ENCODE data around the gene EGR4.
"Not testable (repeated sequence)": the region's sequence is repeated elsewhere in the genome, so short reads cannot be mapped to it uniquely, and the experiment has no call there.

The EGR4 gene

GRCh38 chr2:73263540-73264331 is 29.6 kb downstream of the EGR4 start:
- no peak for DNase-seq (ENCODE audit: low spot score)

GRCh38 chr2:73262691-73263429 is 30.5 kb downstream of the EGR4 start:
- not testable (repeated sequence) for DNase-seq (ENCODE audit: low spot score)

GRCh38 chr2:73262108-73262651 is 31.2 kb downstream of the EGR4 start:
- no peak for DNase-seq (ENCODE audit: low spot score)

DNA sequence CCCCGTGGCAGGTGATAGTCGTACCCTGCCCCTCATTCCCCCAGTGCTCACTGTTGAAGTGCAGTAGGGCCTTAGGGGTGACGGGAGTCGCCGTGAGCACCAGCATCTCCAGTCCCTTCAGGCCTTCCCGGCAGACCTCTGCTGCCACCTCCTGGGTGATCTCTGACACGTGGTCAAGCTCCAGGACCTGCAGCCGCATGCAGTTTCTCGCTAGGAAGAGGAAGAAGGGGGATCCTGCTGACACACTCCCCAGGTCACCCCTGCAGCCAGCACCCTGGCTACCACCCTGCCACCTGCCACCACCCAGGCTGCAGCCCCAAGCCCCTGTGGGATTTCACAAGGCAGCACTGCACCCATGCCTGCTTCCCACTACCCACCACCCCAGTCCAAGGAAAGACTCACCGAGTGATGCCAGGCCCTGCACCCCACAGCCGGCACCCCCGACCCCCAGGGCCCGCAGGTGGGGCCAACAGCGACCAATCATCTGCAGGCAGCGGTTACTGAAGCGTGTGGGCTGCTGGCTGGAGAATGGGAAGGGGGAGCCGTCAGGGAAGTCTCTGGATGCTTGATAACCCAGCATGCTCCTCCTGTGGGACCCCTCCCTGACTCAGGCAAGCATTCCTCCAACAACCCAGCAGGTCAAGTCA is 32.9 kb downstream of the EGR4 start:
- DNase-seq (ENCODE audit: low spot score): peak; percentile 22

GRCh38 chr2:73259704-73260337 is 33.5 kb downstream of the EGR4 start:
- no peak for DNase-seq (ENCODE audit: low spot score)

GRCh38 chr2:73259276-73259675 is 34.1 kb downstream of the EGR4 start:
- no peak for DNase-seq (ENCODE audit: low spot score)

- no peak for DNase-seq (ENCODE audit: low spot score)
These were observed 34.5 kb downstream of the EGR4 start for GRCh38 chr2:73258913-73259215.

GRCh38 chr2:73258186-73258912 is 35.0 kb downstream of the EGR4 start:
- DNase-seq (ENCODE audit: low spot score): no peak

GRCh38 chr2:73257425-73258125 is 35.8 kb downstream of the EGR4 start:
- DNase-seq (ENCODE audit: low spot score): no peak

DNA sequence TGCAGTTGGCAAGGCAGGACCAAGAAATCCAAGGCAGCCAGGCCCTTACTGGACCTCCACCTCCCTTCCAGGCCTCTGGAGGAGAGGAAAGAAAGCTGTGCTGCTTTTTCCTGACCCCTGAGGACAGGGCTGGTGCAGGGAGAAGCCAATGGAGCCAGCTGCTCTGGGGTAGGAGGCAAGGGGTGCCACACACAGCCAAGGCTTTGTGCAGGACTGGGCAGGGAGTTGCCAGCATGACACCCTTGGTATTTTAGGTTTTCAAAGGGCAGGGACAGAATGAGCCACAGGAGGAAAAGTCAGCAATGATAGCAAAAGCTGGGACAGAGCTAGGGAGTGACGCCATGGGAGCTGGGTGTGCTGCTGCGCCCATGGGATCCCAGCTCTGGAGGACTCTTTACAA is 36.3 kb downstream of the EGR4 start:
- DNase-seq (ENCODE audit: low spot score): no peak

DNA sequence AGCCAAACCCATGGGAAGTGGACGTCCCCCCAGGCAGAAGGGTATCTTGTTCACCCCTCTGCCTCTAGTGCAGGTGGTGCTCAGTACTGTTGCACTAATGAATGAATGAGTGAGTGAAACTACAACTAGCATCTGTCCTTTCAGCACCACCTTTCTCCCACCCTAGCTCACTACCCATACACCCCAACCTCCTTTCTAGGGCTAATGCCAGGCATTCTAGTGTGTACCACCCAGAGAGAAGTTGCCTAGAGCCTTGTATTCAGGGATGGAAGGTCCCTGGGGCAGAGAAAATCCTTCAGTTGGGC is 36.8 kb downstream of the EGR4 start:
- no peak for DNase-seq (ENCODE audit: low spot score)

GRCh38 chr2:73255907-73256617 is 37.3 kb downstream of the EGR4 start:
- DNase-seq (ENCODE audit: low spot score): no peak

GRCh38 chr2:73255007-73255644 is 38.2 kb downstream of the EGR4 start:
- DNase-seq (ENCODE audit: low spot score): no peak

- DNase-seq (ENCODE audit: low spot score): no peak
These were observed 38.9 kb downstream of the EGR4 start for GRCh38 chr2:73254343-73255006.

DNA sequence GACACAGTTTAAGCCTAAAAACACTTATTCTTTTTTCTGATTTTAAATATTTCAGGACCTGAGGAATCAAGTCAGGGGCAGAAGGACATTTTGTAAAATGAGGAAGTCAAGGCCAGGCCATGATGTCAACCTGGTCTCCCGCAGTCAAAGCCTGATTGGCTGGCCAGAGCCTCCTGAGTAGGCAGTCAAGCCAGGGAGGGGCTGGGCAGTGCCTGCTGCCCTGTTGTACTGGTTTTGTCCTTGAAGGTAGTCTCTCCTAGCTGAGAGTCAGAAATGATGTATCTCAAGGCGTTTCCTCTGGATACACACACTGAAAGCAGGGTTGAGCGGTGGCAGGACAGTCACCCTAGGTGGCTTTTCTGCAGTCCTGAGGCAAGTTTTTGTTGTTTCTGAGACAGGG is 39.4 kb downstream of the EGR4 start:
- DNase-seq (ENCODE audit: low spot score): no peak

DNA sequence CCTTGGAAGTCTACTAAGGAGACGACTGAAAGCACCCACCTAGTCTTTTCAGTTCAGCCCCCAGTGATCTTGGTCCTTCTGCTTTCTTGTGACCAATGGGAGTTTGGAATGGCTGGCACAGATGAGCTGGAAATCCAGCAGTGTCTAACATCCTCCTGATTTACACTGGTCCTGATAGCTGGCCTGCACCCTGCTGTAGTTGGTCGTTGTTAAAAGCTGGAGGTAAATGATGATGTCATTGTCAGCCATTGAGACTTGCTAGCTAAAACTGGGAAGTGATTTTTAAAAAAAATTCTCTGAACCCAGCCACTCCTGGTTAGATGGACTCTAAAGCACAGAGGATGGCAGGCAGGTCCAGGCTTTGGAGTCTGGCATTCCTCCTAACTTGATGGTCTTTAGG is 39.9 kb downstream of the EGR4 start:
- DNase-seq (ENCODE audit: low spot score): no peak

DNA sequence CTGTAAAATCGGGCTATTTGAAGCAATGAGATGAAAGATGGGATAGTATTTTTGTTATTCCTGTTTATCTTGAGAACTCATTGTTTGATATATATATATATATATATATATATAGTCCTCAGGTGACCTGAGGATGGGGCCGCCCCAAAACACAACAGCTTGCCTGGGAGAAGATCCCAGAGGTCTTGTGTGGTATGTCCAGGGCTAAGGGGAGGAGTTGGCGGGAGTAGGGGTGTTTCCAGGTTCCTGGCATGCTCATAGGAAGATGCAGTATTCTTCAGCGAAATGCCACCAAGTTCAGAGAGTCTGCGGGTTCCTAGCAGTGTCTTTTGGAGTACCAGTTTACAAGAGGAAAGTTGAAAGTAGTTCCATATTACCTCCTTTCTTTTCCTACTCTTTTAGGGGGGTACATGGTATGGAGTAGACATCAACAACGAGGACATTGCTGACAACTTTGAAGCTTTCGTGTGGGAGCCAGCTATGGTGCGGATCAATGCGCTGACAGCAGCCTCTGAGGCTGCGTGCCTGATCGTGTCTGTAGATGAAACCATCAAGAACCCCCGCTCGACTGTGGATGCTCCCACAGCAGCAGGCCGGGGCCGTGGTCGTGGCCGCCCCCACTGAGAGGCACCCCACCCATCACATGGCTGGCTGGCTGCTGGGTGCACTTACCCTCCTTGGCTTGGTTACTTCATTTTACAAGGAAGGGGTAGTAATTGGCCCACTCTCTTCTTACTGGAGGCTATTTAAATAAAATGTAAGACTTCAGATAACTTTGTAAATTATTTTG is 40.9 kb downstream of the EGR4 start:
- DNase-seq (ENCODE audit: low spot score): no peak
